Immature natural killer cell (primary cell): ENCODE results near the gene DSCAM. TPM values are rescaled to one million over a fixed set of nuclear protein-coding genes. Genes with fewer than 3 reads are reported as not detected.

Experiments used
- DNase-seq, 3 donors: peaks; one replicate each; pipeline ENCODE4 v3.0.0; 2022; ENCODE audit warnings: mixed read lengths in 1 of 3
- H3K27ac Mint-ChIP-seq, 6 donors: one replicate each; pipeline ENCODE4 v1.8.0; 2020; ENCODE audit warnings: mixed read lengths in 6 of 6, mild to moderate bottlenecking in 5 of 6, inconsistent platforms in 4 of 6, moderate library complexity in 3 of 6
- H3K27me3 Mint-ChIP-seq, 3 donors: one replicate each; pipeline ENCODE4 v1.8.0; 2020 to 2021; ENCODE audit warnings: low read depth in 3 of 3, mild to moderate bottlenecking in 3 of 3, mixed read lengths in 3 of 3, moderate library complexity in 3 of 3, inconsistent platforms in 1 of 3
- H3K36me3 Mint-ChIP-seq, 3 donors: one replicate each; pipeline ENCODE4 v1.8.0; 2020; ENCODE audit warnings: mixed read lengths in 3 of 3, inconsistent platforms in 2 of 3, mild to moderate bottlenecking in 2 of 3
- H3K4me1 Mint-ChIP-seq, 2 donors: one replicate each; pipeline ENCODE4 v1.8.0; 2020; ENCODE audit warnings: inconsistent platforms in 2 of 2, mild to moderate bottlenecking in 2 of 2, mixed read lengths in 2 of 2, moderate library complexity in 1 of 2
- H3K4me3 Mint-ChIP-seq, 5 donors: one replicate each; pipeline ENCODE4 v1.8.0; 2020; ENCODE audit warnings: mild to moderate bottlenecking in 5 of 5, mixed read lengths in 5 of 5, inconsistent platforms in 3 of 5, moderate library complexity in 3 of 5
- H3K9me3 Mint-ChIP-seq, 6 donors: one replicate each; pipeline ENCODE4 v1.8.0; 2020; ENCODE audit warnings: mild to moderate bottlenecking in 6 of 6, mixed read lengths in 6 of 6, inconsistent platforms in 4 of 6, moderate library complexity in 3 of 6
- polyA plus RNA-seq, 3 donors: library from polyadenylated mRNA; unstranded; fragments of 300-500 nt; fragmentation: Illumina TruSeq; gene quantifications; one replicate each; pipeline ENCODE4 v1.2.3, GENCODE V29; 2021

Gene DSCAM
- polyA plus RNA-seq, 3 donors from 2014 or later: not detected

DNA sequence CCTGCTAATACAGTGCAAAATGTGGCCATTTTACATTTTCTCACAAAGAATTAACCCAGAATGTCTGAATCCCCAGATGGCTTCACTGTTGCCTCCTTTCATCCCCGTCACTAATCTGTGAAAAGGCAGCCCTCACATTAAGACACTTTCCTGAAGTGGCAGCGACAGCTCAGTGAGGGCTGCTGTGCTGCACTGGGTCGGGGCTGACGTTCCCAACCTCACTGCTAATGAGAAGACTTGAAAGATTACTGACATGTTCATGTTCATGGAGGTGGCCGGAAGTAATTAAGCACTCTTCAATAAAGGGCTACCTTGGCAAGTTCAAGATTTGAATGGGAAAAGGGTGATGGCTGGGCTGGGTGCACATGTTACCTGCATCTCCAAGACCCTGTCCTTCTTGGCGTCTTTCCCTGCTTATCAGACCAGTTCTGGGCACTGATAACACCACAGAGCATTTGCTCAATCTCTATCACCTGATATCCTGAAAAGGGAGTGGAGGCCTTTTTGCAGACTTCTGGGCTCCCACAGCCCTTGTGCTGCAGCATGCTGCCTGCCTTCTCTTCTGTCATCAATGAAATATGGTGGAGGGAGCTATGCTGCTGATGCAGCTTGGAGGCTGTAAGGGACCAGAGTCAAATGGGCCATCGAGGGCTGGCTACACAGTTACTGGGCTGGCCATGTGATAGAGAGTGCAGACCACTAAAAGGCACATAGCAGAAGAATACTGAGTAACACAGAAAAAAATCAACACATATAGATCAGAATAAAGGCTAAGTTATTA is 596.3 kb downstream of the DSCAM start:
- Mint-ChIP-seq H3K4me3 (no peak overlapping the region), H3K36me3 (no peaks in the 10 kb centered on the region), H3K27me3 (peaks cover 0 to 4% (median 2%) of the 10 kb centered on the region in 3 donors), H3K4me1 (no peaks in the 10 kb centered on the region), H3K27ac (no peak overlapping the region), H3K9me3 (peaks cover 6 to 42% (median 13%) of the 10 kb centered on the region in 6 donors)
- no peak for DNase-seq

DNA sequence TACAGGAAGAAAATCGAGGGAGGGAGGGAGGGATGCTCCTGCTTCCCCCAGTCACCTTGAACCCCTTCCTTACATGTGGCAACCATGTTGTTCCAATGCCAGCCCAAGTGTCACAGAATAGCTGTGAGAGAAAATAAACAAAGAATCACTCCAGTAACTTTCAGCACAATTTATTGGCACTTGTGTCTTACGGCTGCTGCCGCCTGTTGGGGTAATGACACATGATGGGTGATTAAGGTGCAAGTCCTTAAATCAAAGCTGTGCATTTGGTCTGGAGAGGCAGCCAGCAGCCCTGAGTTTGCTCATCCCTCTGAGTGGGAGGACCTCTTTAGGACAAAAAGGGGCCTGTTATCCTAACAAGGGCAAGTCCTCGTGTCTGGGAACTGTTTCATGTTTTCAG is 602.0 kb downstream of the DSCAM start:
- Mint-ChIP-seq H3K27me3 (peaks cover 1 to 7% (median 5%) of the 10 kb centered on the region in 3 donors), H3K9me3 (peaks cover 4 to 34% (median 10%) of the 10 kb centered on the region in 6 donors), H3K36me3 (no peaks in the 10 kb centered on the region)

DNA sequence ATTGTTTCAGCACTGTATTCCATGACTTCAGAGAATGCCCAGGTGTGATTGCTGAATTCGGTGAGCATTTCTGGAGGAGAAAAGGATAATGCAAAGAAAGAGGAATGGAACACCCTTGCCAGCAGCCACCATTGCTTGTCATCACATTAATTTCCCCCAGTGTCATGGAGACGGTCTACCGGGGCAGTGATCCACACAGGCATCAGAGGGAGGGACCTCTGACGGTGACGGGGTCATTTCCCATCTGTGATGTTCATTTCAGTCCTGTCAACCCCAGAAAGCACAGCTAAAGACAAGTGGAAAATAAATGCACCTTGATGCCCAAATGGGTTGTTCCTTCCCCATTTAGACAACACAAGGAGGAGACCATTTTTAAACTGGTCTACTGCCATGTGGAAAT is 603.3 kb downstream of the DSCAM start:
- H3K36me3 Mint-ChIP-seq: no peaks in the 10 kb centered on the region
- H3K27me3 Mint-ChIP-seq: peaks cover 1 to 7% (median 3%) of the 10 kb centered on the region in 3 donors
- H3K4me3 Mint-ChIP-seq: no peak overlapping the region
- no peaks in the 10 kb centered on the region for H3K4me1 Mint-ChIP-seq
- no peak for DNase-seq
- H3K27ac Mint-ChIP-seq: no peak overlapping the region
- peaks cover 0 to 27% (median 10%) of the 10 kb centered on the region in 6 donors for H3K9me3 Mint-ChIP-seq

More for the DNA sequence above, 602.0 kb downstream of the DSCAM start:
- no peak overlapping the region for H3K27ac Mint-ChIP-seq
- H3K4me1 Mint-ChIP-seq: no peaks in the 10 kb centered on the region
- no peak overlapping the region for H3K4me3 Mint-ChIP-seq
- no peak for DNase-seq

DNA sequence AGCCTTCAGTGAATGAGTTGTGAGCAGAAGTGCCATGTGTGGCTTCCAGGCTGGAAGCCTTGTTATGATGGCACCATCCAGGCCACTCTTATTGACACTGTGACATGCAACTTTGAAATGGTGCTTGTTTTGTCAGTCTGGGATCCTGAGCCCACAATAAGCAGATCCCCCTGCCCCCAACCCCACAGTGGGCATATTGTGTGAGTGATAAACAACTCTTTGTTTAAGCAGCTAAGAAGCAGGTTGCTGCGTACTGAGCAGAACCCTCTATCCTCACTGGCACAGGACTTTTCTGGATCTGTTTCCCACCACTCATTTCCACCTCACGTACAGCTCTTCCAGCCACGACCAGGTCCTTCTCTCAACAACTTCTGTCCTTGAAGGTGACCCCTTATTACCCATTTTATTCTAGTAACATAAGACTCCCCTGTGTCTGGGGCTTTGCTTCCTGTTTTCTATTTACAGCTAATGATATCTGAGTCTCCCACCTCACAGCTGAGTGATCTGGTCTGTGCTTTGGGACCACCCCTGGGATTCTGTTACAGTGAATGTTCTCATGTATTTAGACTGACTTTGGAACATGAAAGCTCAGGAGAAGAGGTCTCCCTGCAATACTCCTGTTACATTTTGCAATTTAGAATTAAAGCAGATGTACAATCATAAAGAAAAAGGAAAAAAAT is 604.2 kb downstream of the DSCAM start:
- Mint-ChIP-seq H3K4me3 (no peak overlapping the region), H3K4me1 (no peaks in the 10 kb centered on the region), H3K27ac (no peak overlapping the region), H3K27me3 (peaks cover 1 to 7% (median 3%) of the 10 kb centered on the region in 3 donors), H3K9me3 (peaks cover 0 to 21% (median 9%) of the 10 kb centered on the region in 6 donors), H3K36me3 (no peaks in the 10 kb centered on the region)
- no peak for DNase-seq

DNA sequence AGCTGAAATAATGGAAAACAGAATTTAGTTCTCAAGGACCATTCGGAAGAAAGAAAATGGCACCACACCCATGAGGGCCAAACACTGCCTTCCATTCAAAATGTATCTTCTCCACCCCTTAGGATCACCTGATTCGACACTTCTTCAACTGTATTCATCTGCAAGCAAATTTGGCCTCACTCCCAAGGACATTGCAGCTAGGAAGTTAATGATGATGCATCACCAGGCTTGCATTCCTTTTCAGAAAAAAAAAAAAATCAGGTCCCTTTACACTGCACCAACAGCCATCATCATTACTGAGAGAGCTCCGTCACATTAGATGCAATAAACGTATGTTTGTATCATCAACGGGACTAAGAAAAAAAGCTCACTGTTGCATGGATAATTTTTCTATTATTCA is 611.4 kb downstream of the DSCAM start:
- Mint-ChIP-seq H3K9me3 (peaks cover 0 to 18% (median 8%) of the 10 kb centered on the region in 6 donors), H3K4me1 (no peaks in the 10 kb centered on the region), H3K36me3 (no peaks in the 10 kb centered on the region), H3K27ac (no peak overlapping the region), H3K27me3 (peaks cover 0 to 2% (median 1%) of the 10 kb centered on the region in 3 donors), H3K4me3 (no peak overlapping the region)
- no peak for DNase-seq

DNA sequence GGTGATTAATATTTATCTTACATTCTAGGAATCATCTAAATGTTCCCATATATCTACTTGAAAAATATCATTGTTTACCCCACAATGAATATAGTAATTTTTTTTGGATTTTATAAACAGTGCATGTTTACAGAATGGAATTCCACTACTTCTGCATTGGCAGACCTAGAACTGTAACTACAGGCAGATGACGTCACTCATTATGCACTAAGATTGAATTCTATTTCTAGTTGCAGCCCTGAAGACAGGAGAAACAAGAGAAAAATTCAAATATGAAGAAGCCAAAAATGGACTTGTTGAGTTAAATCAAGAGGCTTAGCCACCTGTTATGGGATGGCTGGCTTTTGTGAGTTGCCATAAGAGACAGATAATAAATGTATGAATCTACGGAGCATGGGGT is 615.0 kb downstream of the DSCAM start:
- peaks cover 0 to 2% (median 1%) of the 10 kb centered on the region in 3 donors for H3K27me3 Mint-ChIP-seq
- H3K27ac Mint-ChIP-seq: no peak overlapping the region
- H3K9me3 Mint-ChIP-seq: peaks cover 3 to 16% (median 10%) of the 10 kb centered on the region in 6 donors
- H3K4me3 Mint-ChIP-seq: no peak overlapping the region
- no peak for DNase-seq
- H3K36me3 Mint-ChIP-seq: no peaks in the 10 kb centered on the region
- H3K4me1 Mint-ChIP-seq: no peaks in the 10 kb centered on the region

DNA sequence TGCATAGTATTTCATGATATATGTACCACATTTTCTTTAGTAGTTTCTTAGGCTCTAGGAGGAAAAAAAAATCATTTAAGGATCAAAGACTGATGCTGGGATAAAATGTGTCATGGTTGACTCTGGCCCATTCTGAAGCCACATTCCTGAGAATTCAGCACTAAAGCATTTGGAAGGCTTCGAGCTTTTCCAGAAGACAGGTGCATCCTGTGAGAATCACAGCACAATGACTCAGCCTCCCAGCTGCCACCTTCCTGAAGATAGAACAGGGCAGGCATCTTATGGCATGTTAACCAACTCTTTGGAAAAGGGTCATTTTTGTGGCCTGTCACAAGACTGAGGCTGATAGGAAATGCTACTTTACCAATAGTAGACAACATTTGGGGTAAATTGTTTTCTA is 619.9 kb downstream of the DSCAM start:
- peaks cover 0 to 4% (median 3%) of the 10 kb centered on the region in 3 donors for H3K27me3 Mint-ChIP-seq
- H3K4me3 Mint-ChIP-seq: no peak overlapping the region
- no peaks in the 10 kb centered on the region for H3K36me3 Mint-ChIP-seq
- H3K4me1 Mint-ChIP-seq: no peaks in the 10 kb centered on the region
- no peak for DNase-seq
- H3K27ac Mint-ChIP-seq: no peak overlapping the region
- H3K9me3 Mint-ChIP-seq: peaks cover 2 to 12% (median 7%) of the 10 kb centered on the region in 6 donors

DNA sequence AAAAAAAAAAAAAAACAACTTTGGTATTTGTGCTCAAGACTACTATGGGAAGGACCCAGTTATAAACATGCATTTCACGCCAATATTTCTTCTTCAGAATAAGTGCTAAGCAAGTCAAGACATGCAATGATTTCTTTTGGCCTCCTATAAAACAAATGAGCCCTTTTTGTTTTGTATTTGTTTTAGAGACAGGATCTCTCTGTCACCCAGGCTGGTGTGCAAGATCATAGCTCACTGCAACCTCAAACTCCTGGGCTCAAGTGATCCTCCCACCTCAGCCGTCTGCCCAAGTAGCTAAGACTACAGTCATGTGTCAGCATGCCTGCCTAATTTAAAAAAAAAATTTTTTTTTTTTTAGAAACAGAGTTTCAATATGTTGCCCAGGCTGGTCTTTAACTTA is 631.0 kb downstream of the DSCAM start:
- no peaks in the 10 kb centered on the region for H3K36me3 Mint-ChIP-seq
- H3K27me3 Mint-ChIP-seq: peaks cover 0 to 4% (median 0%) of the 10 kb centered on the region in 3 donors
- H3K4me3 Mint-ChIP-seq: no peak overlapping the region
- no peaks in the 10 kb centered on the region for H3K4me1 Mint-ChIP-seq
- DNase-seq: no peak
- H3K9me3 Mint-ChIP-seq: peaks cover 0 to 8% (median 4%) of the 10 kb centered on the region in 6 donors
- H3K27ac Mint-ChIP-seq: no peak overlapping the region

DNA sequence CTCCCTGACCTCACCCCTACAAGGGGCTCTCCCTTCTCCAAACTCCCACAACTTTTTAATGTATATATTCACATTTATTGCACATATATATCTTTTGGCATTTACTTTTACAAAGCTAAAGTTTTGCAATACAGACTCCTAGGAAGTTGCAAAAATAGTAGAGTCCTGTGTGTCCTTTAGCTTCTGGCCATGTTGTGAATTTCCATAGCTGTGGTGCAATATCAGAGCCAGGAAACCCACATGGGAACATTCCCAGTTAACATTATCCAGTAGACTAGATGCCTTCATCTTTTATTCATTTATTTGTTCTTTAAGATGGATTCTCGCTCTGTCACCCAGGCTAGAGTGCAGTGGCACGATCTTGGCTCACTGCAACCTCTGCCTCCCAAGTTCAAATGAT is 636.7 kb downstream of the DSCAM start:
- H3K27me3 Mint-ChIP-seq: peaks cover 0 to 4% (median 0%) of the 10 kb centered on the region in 3 donors
- H3K36me3 Mint-ChIP-seq: no peaks in the 10 kb centered on the region
- H3K27ac Mint-ChIP-seq: no peak overlapping the region
- no peak for DNase-seq
- peaks cover 0 to 11% (median 4%) of the 10 kb centered on the region in 6 donors for H3K9me3 Mint-ChIP-seq
- H3K4me1 Mint-ChIP-seq: no peaks in the 10 kb centered on the region
- H3K4me3 Mint-ChIP-seq: no peak overlapping the region

DNA sequence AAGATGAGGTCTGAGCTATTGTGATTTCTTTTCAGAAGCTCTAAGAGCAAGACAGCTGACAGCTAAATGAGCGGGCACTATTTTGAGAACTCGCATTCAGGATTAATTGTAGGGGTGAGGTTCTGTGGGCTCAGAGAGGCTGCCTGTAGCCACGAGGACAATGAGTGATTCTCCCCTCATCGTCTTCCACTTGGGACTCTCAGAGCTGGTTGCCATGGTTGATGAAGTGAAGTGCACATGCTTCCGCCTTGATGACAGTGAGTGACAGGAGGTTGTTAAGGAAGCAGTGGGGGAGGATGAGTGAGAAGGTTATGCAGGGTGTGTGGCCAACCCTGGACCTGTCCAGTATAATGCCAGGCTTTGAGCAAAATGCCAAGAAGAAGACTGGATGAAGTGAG is 638.0 kb downstream of the DSCAM start:
- DNase-seq: no peak
- H3K27ac Mint-ChIP-seq: no peak overlapping the region
- peaks cover 0 to 4% (median under 1%) of the 10 kb centered on the region in 3 donors for H3K27me3 Mint-ChIP-seq
- H3K9me3 Mint-ChIP-seq: peaks cover 0 to 11% (median 4%) of the 10 kb centered on the region in 6 donors
- H3K36me3 Mint-ChIP-seq: no peaks in the 10 kb centered on the region
- H3K4me3 Mint-ChIP-seq: no peak overlapping the region
- no peaks in the 10 kb centered on the region for H3K4me1 Mint-ChIP-seq

DNA sequence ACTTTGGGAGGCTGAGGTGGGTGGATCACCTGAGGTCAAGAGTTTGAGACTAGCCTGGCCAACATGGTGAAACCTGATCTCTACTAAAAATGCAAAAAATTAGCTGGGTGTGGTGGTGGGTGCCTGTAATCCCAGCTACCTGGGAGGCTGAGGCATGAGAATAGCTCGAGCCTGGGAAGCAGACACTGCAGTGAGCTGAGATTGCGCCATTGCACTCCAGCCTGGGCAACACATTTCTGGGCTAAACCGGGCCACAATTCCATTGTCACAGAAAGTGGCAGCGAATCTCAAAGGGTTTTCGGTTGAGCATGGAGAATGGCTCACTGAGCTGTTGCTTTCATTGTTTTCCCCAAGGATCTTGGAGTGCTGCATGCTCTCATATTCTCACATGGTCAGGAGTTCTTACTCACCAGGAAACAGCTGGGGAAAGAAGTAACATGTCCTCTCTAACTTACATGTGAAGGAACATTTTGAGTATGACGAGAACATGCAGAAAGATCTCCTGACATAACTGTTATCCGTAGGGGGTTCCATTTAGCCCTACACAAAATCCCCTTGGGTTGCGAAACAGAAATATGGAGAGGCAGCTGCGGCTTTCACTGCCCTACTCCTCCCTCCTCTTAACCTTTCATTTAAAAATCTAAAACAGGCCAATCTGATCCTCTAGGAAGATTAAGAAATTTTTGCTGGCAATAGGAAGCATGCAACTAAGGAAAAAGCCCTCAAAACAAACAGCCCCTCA is 638.6 kb downstream of the DSCAM start:
- no peak overlapping the region for H3K4me3 Mint-ChIP-seq
- no peaks in the 10 kb centered on the region for H3K36me3 Mint-ChIP-seq
- H3K4me1 Mint-ChIP-seq: no peaks in the 10 kb centered on the region
- H3K27ac Mint-ChIP-seq: no peak overlapping the region
- H3K9me3 Mint-ChIP-seq: peaks cover 0 to 9% (median 3%) of the 10 kb centered on the region in 6 donors
- peaks cover 0 to 4% (median 2%) of the 10 kb centered on the region in 3 donors for H3K27me3 Mint-ChIP-seq
- no peak for DNase-seq

DNA sequence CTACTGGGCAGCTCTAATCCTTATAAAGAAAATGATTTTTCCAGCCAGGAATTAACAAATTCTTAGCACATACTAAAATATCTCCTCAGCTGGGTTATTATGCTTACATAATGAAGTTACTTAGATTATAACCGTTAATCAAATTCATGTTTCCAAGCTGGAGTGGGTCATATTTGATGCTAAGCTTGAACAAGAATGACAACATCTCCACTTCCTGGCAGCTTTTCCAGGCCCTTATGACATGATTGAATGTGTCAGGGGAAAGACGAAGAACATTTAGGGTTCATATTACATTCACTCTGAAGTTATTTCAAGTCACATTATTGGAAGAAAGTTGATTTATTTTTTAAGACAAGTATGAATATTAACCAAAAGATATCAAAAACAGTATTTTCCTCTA is 646.0 kb downstream of the DSCAM start:
- H3K36me3 Mint-ChIP-seq: no peaks in the 10 kb centered on the region
- no peaks in the 10 kb centered on the region for H3K4me1 Mint-ChIP-seq
- no peak overlapping the region for H3K27ac Mint-ChIP-seq
- H3K9me3 Mint-ChIP-seq: peaks cover 0 to 20% (median 6%) of the 10 kb centered on the region in 6 donors
- peaks cover 0 to 2% (median 0%) of the 10 kb centered on the region in 3 donors for H3K27me3 Mint-ChIP-seq
- H3K4me3 Mint-ChIP-seq: no peak overlapping the region
- DNase-seq: no peak

DNA sequence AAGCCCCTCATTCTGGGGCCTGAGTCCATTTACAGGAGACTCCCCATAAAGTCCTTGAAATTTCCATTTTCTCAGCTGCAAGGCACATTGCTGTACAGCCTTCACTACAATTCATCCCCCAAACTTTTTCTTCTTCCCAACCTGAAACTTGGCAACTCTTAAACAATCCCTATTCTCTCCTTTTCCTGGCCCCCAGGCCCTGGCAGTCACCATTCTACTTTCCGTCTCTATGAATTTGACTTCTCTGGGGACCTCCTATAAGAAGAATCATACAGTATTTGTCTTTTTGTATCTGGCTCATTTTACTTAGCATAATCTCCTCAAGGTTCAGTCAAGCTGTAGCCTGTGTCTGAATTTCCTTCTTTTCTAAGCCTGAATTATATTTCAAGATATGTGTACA is 646.8 kb downstream of the DSCAM start:
- Mint-ChIP-seq H3K9me3 (peaks cover 0 to 20% (median 6%) of the 10 kb centered on the region in 6 donors), H3K27me3 (peaks cover 0 to 2% (median 0%) of the 10 kb centered on the region in 3 donors), H3K36me3 (no peaks in the 10 kb centered on the region), H3K4me1 (no peaks in the 10 kb centered on the region), H3K27ac (no peak overlapping the region), H3K4me3 (no peak overlapping the region)
- DNase-seq: no peak
